Measurements from ENCODE around the gene EXOSC5. TPM values are rescaled to one million over a fixed set of nuclear protein-coding genes. Genes with fewer than 3 reads are reported as not detected.

EXOSC5 gene
- total and polyA plus RNA-seq, 9 of the 15 experiments (the other 6 are each of a cell fraction or from before 2014, with no cell fraction given): 10.9 to 75.5 (median 37.8) TPM

DNA sequence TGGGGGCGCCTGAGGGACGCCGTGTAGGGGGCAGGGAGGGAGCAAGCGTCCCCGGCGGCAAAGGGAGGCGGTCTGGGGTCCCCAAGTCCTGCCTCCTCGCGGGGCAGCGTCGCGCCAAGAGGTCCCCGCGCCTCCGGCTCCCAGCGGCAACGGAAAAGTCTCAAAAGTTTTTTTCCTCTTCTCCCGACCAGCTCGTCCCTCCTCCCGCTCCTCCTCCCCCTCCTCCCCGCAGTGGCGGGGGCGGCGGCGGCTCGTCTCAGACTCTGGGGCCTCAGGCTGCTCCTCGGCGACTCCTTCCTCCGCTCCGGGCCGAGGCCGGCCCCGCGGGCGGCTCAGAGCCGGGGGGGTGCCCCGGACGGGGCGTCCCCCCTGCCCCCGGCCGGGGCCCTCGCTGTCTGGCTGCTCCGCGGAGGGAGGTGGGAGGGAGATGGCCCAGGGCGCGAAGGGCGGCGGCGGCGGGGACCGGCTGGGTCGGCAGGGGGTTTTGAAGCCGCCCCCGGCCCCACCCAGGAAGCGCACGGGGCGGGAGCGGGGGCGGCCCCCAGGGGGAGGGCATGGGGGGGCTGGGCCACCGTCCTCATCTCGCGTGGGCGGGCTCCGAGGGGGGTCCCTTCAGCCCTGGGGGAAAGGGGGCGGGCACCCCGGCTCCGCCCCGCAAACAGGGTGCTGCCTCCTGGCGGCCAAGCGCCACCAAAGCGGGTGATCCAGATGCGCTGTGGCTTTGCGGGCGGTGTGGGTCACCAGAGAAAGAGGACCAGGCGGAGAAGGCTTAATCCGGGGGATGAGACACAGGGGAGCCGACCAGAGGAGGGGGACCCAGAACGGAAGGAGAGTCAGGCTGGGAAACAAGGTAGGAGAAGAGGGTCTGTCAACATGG, 43.5 kb downstream of the EXOSC5 start, which contains the start of gene TGFB1 (continued):
- TF ChIP-seq, protein P1, sequence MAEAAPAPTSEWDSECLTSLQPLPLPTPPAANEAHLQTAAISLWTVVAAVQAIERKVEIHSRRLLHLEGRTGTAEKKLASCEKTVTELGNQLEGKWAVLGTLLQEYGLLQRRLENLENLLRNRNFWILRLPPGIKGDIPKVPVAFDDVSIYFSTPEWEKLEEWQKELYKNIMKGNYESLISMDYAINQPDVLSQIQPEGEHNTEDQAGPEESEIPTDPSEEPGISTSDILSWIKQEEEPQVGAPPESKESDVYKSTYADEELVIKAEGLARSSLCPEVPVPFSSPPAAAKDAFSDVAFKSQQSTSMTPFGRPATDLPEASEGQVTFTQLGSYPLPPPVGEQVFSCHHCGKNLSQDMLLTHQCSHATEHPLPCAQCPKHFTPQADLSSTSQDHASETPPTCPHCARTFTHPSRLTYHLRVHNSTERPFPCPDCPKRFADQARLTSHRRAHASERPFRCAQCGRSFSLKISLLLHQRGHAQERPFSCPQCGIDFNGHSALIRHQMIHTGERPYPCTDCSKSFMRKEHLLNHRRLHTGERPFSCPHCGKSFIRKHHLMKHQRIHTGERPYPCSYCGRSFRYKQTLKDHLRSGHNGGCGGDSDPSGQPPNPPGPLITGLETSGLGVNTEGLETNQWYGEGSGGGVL (CRISPR knock-in tag; IDR thresholded peaks at IDR 0.05): no peak
- TF ChIP-seq MTA3 (IDR thresholded peaks at IDR 0.05; ENCODE audit: borderline replicate concordance) (no peak), ZNF766 (CRISPR knock-in tag; conservative IDR thresholded peaks at IDR 0.05) (no peak), KDM4B (IDR thresholded peaks at IDR 0.05; ENCODE audit: borderline replicate concordance in 2 of 2, low read depth in 1 of 2) (peak in 1 of 2 experiments; percentile 84; a peak in 2 of 4 replicates), HEY1 (CRISPR knock-in tag; IDR thresholded peaks at IDR 0.05; ENCODE audit: borderline replicate concordance) (no peak), ZC3H11A (IDR thresholded peaks at IDR 0.05; ENCODE audit: low read depth, low read length) (no peak), PTBP1 (IDR thresholded peaks at IDR 0.05; ENCODE audit: low read depth, low read length) (no peak), GTF2E2 (tag; IDR thresholded peaks at IDR 0.05) (no peak), TFAM (CRISPR knock-in tag; conservative IDR thresholded peaks at IDR 0.05) (no peak), GABPB1 (CRISPR knock-in tag; IDR thresholded peaks at IDR 0.05) (no peak; the same call in none of the 2 replicates), PHF20 (IDR thresholded peaks at IDR 0.05; ENCODE audit: partially characterized antibody) (no peak)
- TF ChIP-seq, protein P2, sequence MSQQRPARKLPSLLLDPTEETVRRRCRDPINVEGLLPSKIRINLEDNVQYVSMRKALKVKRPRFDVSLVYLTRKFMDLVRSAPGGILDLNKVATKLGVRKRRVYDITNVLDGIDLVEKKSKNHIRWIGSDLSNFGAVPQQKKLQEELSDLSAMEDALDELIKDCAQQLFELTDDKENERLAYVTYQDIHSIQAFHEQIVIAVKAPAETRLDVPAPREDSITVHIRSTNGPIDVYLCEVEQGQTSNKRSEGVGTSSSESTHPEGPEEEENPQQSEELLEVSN (IDR thresholded peaks at IDR 0.05; ENCODE audit: borderline replicate concordance in 1 of 2, extremely low read depth in 1 of 2, insufficient read depth in 1 of 2, insufficient read length in 1 of 2, low read depth in 1 of 2, low read length in 1 of 2, poor library complexity in 1 of 2, severe bottlenecking in 1 of 2): peak; percentile 82 to 98
- TF ChIP-seq, protein P3, sequence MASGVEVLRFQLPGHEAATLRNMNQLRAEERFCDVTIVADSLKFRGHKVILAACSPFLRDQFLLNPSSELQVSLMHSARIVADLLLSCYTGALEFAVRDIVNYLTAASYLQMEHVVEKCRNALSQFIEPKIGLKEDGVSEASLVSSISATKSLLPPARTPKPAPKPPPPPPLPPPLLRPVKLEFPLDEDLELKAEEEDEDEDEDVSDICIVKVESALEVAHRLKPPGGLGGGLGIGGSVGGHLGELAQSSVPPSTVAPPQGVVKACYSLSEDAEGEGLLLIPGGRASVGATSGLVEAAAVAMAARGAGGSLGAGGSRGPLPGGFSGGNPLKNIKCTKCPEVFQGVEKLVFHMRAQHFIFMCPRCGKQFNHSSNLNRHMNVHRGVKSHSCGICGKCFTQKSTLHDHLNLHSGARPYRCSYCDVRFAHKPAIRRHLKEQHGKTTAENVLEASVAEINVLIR (CRISPR knock-in tag; IDR thresholded peaks at IDR 0.05): no peak
- TF ChIP-seq, protein P4, sequence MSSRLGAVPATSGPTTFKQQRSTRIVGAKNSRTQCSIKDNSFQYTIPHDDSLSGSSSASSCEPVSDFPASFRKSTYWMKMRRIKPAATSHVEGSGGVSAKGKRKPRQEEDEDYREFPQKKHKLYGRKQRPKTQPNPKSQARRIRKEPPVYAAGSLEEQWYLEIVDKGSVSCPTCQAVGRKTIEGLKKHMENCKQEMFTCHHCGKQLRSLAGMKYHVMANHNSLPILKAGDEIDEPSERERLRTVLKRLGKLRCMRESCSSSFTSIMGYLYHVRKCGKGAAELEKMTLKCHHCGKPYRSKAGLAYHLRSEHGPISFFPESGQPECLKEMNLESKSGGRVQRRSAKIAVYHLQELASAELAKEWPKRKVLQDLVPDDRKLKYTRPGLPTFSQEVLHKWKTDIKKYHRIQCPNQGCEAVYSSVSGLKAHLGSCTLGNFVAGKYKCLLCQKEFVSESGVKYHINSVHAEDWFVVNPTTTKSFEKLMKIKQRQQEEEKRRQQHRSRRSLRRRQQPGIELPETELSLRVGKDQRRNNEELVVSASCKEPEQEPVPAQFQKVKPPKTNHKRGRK (tag; IDR thresholded peaks at IDR 0.05): no peak
- TF ChIP-seq, protein P5, sequence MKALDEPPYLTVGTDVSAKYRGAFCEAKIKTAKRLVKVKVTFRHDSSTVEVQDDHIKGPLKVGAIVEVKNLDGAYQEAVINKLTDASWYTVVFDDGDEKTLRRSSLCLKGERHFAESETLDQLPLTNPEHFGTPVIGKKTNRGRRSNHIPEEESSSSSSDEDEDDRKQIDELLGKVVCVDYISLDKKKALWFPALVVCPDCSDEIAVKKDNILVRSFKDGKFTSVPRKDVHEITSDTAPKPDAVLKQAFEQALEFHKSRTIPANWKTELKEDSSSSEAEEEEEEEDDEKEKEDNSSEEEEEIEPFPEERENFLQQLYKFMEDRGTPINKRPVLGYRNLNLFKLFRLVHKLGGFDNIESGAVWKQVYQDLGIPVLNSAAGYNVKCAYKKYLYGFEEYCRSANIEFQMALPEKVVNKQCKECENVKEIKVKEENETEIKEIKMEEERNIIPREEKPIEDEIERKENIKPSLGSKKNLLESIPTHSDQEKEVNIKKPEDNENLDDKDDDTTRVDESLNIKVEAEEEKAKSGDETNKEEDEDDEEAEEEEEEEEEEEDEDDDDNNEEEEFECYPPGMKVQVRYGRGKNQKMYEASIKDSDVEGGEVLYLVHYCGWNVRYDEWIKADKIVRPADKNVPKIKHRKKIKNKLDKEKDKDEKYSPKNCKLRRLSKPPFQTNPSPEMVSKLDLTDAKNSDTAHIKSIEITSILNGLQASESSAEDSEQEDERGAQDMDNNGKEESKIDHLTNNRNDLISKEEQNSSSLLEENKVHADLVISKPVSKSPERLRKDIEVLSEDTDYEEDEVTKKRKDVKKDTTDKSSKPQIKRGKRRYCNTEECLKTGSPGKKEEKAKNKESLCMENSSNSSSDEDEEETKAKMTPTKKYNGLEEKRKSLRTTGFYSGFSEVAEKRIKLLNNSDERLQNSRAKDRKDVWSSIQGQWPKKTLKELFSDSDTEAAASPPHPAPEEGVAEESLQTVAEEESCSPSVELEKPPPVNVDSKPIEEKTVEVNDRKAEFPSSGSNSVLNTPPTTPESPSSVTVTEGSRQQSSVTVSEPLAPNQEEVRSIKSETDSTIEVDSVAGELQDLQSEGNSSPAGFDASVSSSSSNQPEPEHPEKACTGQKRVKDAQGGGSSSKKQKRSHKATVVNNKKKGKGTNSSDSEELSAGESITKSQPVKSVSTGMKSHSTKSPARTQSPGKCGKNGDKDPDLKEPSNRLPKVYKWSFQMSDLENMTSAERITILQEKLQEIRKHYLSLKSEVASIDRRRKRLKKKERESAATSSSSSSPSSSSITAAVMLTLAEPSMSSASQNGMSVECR (CRISPR knock-in tag; IDR thresholded peaks at IDR 0.05): no peak
